RKO (cell line): ENCODE results near the gene TTC29.
A peak's percentile ranks its signal among the peaks of the same experiment; 100 is the strongest.

ENCODE experiments used
- DNase-seq: peaks from one replicate; pipeline ENCODE4 v3.0.0-alpha.2; 2016; ENCODE audit warnings: low spot score

Gene TTC29, protein sequence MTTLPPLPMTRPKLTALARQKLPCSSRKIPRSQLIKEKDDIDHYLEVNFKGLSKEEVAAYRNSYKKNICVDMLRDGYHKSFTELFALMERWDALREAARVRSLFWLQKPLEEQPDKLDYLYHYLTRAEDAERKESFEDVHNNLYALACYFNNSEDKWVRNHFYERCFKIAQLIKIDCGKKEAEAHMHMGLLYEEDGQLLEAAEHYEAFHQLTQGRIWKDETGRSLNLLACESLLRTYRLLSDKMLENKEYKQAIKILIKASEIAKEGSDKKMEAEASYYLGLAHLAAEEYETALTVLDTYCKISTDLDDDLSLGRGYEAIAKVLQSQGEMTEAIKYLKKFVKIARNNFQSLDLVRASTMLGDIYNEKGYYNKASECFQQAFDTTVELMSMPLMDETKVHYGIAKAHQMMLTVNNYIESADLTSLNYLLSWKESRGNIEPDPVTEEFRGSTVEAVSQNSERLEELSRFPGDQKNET

DNA sequence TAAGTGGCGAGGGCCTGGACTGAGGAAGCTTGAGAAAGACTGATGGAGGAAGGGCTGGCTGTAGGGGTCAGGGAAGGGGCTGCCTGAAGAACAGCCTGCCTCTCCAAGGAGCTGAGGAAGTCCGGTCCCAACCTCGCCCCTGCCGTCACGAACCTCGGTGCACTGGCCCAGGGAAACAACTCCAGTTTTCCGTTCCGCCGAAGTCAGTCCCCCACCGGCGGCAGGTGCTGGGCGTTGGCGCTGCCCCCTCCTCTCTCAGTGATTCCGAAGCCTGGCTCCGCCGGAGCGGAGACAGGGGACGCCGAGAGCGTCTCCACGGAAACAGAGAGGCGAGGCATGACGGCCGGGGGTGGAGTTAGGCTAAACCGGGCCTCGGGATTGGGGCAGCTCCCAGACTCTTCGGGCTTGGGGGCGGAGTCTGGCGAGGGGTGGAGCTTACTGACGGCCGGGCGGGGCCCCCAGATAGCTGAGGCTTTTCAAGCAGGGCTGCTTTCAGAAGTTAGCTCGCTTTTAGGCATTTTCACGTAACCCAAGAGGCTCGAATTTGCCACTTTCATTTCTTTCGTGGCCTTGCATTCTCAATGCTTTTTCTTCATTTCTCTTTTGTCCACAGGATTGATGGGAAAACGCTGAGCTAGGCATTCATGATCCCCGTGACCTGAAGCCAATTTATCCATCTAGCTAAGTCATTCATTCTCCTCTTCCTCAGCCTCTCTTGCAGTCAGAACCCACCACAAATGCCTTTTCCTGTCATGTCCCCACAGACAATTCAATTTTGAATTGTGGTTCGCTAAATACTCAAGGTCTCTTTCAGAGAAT lies at the start of gene TTC29:
TTC29 (minus strand) TSS at position 309 of the 819 bp plus-strand sequence. CDS start 5,969 bp downstream, outside the sequence.
- DNase-seq: peak; percentile 69

DNA sequence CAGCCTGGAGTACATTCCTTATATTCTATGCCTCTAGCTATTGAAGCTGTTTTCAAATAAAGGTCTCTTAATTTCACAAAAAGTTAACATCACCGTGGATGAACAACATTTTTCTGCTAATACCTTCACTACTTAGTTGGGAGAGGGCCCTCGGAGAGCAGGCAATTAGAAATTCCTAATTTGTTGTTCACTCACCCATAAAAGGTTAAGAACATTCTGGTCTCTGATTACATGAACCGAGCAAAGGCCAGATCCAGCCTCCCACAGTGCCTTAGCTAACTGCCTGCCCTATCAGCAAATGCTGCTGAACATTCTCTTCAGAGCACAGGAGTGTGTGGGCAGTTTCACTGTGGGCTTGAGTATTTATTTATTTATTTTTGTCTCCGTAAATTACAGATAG lies 36.0 kb upstream of the TTC29 start:
- no peak for DNase-seq

DNA sequence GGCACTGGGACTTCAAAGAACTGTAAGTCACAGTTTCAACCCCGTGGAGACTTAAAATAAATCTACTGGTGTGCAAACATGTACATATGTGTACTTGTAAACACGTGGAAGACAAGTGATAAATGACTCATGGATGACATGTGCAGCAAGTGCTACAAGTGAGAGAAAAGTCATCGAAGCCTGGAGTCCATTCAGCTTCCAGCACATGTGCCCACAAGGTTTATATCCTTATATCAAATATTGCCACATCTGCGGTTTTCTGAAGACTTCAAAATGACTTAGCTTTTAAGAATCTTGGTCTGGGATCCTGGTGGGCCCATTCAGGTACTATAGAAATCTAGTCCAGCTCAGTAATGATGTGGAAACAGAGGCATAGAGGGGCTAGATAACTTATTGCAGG lies 33.0 kb upstream of the TTC29 start:
- DNase-seq: peak; percentile 2

DNA sequence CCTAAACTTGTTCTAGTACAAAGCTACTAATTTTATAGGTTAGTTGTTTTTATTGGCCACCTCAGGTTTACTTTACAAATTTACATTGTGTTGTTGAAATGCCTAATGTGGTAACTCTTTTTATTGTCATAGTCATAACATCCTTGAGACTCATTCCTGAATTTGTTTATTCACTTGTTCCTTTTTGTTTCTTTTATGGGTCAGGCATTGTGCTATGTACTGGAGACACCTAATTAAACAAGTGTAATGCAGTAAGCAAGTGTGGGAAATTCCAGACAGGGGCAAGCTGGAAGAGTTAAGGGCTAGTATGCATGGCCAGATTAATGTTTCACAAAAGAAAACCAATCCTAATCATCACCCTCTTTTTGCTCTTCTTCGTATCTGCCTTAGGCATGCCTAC lies 30.5 kb upstream of the TTC29 start:
- DNase-seq: no peak

DNA sequence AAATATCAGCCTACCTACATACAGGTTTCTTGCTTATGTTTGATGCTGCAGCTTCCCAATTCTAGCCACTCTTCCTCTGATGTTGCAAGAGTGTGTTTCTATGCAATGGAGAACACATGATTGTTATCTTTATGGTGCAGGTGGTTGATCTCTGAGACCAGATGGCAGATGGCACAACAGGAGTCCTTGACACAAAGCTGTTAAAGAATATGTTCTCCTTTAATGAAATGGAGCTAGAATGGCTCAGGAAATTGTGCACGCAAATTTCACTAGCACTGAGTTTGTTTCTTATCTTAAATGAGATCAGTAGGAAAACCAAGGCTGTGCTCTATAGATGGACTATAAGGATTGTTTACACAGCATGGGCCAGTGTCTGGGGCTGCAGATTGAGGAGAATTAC lies 29.9 kb upstream of the TTC29 start:
- no peak for DNase-seq

DNA sequence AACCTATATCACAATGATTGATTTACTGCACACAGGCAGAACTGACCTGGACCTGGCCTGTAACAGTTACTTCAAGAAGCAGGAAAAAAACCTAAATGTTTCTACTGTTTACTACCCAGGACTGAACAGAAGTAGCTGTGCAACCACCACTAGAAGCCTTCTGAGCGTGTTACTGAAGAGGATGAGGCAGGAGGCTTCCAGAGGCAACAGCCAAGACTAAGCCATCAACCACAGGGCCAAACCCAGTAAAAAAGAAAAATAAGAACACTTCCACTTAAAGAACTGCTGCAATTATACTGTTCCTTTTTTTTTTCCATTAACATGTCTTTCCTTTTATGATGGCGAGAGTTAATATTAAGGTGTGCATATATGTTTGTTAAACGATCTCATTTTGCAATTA lies 29.4 kb upstream of the TTC29 start:
- DNase-seq: no peak

DNA sequence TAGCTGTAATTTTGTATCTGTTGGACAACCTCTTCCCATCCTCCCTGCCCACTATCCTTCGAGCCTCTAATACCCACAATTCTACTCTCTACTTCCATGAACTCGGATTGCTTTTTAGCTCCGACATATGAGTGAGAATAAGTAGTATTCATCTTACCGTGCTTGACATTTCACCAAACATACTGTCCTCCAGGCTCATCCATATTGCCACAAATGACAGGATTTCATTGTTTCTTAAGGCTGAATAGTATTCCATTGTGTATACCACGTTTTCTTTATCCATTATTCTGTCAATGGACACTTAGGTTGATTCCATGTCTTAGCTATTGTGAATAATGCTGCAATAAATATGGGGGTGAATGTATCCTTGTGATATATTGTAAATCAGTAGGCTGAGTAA lies 26.4 kb upstream of the TTC29 start:
- DNase-seq: no peak

DNA sequence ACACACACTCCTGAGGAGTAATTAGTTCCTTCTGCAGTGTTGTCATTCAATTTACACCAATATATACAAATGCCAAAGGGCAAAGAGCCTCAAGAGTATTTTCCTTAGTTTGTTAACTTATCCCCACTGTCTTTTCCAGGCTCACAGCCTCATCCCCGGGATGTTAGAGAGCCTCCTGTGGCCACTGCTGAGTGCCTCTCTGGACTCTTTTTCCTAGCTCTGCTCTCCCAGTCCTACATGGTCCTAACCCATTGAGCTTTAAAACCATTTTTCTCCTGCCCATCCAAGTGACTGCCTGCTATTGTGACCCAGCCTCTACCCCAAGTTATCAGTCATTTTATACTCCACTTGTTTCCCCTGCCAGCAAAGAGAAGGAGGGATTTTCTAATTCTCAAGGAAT lies 23.5 kb upstream of the TTC29 start:
- DNase-seq: no peak

DNA sequence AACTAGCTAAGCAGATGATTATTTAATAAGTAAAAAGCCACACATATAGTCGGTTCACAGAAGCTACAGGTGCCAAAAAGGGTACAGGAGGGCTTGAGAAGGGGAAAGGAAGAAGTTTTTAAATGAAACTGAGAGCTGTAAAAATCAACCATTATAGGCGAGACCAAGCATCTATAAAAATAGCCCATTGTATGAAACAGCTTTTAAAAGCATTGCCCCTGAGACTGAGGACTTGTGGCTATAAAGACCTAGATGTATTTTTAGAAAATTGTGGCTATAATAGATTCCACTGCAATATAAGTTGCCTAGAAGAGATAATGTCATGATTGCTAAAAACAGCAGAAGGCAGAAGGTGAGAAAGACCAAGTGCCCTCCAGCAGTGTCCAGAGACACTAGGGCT lies 15.0 kb upstream of the TTC29 start:
- no peak for DNase-seq

DNA sequence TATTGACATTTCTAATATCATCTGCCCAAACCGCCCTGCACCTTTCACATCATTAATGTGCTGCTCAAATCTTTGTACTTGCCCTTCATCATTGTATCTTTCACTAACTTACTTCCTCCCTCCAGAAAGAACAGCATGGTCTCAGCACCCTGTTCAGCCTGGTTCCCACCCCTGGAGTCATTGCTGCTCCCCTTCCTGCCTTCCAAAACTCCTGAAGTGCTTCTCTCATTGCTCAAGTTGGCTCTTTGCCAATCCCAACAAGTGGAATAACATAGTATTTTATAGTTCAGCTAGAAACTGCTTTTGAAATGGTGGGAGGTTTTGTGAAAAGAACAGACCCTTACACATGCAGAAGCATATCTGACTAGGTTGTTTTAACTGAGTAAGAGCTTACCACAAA lies 14.0 kb upstream of the TTC29 start:
- DNase-seq: no peak

DNA sequence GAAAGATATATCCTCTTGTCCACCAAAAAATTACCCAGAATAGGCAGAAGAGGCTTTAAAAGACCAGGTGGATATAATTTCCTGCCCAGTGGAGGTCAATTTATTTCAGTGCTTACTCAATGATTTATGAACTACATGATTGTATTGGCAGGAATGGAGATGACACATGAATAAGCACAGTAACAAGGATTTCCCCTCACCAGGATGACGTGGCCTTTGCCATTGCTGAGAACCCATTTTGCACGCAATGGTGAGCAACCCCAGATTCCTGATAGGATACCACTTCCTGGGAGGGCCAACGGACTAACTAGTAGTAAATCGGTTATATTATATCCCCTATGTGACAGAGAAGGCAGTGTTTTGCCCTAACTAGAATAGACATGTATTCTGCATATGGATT lies 11.6 kb upstream of the TTC29 start:
- DNase-seq: peak; percentile 74

DNA sequence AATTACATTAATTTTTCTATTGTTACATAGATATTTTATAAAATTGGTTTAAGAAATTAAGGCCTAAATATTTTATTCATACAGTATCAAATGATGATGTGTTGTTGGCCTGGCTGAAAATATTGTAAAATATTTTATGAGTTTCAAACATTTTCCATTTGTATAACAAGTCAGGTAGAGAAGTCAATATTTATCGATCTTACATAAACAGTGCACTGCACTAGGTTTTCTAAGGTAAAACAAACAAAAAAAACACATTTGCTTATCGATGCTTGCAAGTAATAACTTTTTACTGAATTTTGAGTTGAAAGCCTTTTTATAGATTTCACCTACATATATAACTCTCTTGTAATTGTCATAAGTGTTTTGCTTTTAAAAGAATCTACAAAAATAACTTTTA lies 7.2 kb upstream of the TTC29 start:
- DNase-seq: no peak

DNA sequence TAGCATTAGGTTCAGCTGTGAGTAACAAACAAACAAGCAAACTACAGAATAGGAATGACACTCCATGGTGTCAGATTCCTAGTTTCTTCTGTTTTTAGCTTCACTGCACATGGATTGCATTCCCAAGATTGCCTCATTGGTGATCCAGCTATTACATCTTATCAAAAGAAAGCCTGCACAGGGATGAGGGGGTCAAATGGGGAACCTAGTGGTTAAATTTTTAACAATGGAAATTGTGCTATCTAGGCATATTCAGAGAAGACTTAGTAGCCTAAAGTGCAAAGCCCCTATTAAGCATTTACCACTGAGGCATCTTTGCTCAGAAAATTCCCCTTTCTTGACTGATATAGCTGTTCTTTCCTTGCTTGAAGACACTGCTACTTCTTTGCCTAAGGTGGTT lies 3.9 kb upstream of the TTC29 start:
- no peak for DNase-seq

DNA sequence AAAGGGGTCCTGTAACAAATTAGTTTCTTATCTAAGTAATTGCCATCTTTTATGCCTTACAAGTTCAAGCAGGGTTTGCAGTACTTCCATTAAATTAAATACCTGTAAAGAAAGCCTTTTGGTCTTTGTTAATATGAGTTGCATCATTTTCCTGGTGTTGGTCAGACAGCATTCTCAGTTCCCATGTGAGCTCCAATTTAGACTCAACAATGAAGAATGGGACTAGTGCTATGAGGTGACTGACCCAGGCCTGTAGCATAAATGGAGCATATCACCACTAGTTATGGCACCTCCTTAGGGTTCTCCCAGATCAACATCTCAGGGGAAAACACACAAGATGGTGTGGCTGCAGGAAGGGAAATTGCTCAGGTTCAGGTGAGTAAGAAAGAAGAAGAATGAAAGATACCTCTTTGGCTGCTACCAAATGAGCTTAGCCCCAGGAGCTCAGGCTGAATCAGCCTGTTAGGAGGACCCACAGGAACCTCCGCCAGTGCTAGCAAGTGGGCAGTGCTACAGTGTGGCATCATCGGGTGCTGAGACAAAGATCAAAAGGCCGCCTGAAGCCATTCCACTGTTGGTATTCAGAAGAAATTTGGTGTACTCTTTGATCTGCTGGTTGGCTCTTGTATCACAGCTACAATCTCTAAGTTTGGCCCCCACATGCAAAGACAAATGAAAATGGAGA lies 1.8 kb downstream of the TTC29 start:
- DNase-seq: no peak

DNA sequence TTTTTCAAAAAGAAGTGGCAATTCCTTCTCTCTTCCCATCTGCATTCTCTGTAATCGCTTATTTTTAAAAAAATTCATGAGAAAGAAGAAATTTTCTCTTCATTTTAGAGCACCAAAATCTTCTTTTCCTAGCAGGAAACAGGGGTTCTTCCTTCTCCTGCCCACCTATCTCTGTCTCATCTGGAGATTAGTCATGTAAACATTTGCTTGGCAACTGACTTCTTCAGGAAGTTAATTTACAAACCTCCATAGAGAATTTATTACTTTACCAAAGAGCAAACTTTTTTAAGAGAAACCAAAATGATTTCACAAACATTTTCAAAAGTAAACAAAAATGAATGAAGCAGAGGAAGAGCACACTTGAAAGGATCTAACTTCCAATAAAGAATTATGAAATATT lies 13.5 kb downstream of the TTC29 start:
- no peak for DNase-seq

DNA sequence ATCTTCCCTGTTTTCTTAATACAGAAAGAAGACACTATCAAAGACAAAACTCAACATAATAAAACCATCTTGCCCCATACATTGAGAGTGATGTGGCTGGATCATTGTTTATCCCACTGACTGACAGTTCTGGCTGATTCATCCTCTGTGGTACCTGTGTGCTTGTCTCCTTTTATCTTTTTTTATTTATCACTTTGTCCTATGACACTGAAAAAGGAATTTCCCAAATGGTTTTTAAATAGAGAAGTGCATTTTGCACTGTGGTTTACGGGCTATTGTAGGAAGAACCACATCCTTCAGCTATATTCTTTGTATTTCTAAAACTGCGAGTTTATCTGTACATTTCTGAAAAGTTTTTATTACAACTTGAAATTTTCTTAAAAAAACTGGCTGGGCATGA lies 15.0 kb downstream of the TTC29 start:
- no peak for DNase-seq

DNA sequence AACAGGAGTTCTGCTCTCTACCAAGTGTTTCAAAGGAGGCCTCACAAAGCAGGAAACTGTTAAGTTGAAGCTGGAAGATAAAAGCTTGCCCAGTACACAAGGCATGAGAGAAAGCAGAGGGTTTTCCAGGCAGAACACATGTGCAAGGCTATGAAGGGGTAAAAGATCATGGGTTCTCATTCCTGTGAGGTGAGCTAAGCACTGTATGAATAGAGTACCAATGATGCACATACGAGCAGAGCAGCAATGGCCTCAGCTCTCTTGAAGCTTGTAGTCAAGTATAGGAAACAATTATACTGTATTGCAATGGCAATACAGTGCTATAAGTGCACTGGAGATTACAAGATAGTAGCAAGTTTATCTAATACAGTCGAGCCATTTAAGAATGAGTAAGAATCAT lies 18.0 kb downstream of the TTC29 start:
- DNase-seq: no peak

DNA sequence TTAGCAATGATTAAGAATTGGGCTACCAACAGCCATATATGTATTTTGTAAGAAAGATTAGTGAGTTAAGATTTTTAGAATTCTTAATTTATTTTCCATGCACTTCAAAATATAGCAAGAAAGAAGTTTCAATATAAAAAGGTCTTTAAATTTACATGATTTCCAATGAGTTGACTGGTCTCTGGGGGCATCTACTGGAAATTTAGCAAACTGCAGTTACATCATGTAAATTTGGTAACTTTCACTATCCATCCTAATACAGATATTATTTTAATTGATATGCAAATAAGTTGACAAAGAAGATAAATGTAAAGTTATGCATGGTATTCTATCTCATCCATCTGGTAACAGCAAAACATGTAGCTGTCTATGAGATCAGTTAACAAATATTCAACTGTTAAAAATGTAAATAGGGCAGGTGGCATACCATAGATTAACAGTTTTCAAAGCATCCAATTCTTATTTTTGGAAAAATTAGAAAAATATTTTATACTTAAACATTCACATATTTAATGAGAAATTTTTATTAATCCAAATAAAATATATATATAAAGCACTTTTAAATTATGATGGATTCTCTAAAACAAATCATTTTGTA lies 29.1 kb downstream of the TTC29 start:
- peak; percentile 57 for DNase-seq

DNA sequence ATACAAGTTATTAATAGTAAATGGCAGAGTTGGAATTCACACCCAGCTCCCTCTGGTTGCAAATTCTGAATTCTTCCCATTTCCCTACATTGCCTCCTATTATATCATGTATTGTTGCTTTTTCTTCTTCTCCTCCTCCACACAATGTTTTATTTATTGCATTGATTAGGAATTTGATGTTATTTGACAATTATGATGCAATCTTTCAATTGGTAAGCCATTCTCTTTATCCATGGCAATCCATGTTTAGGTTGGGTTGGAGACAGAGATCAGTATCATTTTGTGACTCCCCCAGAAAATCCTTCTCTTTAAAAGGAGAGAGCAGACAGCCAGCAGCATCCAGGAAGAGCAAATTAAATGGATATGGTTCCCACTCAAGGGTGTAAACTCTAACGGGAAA lies 30.5 kb downstream of the TTC29 start:
- DNase-seq: no peak

DNA sequence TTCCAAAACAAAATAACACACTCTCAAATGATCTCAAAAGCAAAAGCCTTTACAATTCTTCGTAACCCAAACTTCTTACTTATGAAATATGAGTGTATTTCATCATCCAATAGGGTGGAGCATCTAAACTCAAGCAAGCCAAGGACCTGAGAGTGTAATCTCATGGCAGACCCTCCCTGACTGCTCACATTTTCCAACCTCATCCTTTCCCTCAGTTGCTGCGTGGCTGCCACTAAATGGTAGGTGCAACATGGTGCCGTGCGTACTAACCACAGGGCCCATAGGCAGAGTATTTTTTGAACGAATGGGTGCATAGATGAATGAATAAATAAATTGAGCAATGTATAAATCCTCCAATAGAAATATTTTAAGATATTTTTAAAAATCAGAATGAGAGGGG lies 45.4 kb downstream of the TTC29 start:
- no peak for DNase-seq

DNA sequence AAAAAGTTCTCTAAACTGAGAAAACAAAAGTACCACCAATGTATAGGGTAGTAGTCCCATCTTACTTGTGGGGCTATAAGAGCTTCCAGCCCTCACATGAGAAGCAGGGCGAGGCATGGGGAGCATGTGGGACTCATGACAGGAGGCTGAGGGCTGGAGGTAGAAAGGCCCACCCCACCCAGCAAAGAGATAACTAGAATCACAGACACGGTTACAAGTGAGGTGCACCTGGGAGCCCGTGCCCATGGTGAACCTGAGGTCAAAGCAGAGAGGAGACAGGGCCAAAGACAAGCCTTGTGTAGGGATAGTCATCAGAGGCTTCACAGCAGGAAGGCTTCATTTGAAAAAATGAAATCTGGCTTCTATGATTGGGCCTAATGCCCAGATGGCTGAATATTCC lies 55.4 kb downstream of the TTC29 start:
- DNase-seq: no peak

DNA sequence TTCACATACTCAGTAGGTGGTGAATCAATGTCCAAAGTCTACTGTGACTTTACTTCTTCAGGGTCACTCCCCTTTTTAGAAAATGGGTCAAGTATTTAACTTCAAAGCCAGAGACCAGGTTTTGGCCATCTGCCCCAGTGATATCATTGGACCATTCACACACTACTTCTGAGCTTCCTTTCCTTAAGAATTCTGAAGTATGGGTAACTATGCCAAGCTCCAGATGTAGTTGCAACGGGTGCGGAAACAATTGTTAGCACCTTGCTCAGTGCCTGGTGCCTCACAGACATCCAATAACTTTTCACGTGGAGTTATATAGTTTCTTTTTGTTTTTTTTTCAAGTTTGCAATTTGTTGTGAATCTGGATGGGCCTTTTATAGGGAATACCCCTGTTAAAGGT lies 62.6 kb downstream of the TTC29 start:
- no peak for DNase-seq
